SK-N-SH (cell line): ENCODE data around the gene HOXC6. TPM values are rescaled to one million over a fixed set of nuclear protein-coding genes. Genes with fewer than 3 reads are reported as not detected.
A peak's percentile ranks its signal among the peaks of the same experiment; 100 is the strongest.

ENCODE experiments used
- CTCF ChIA-PET: fragments of 300-600, 350-600 bp; formaldehyde crosslinking; extraction: SDS; loops from one replicate; lab custom pipeline; 2021; lab: Yijun Ruan, JAX
- POLR2A ChIA-PET: fragments of 350-600 bp; sonication (Branson Sonifier 250); formaldehyde crosslinking; extraction: SDS; loops from one replicate; lab custom pipeline; 2020; ENCODE audit warnings: antibody characterized with exemption, inconsistent platforms; lab: Yijun Ruan, JAX
- DNase-seq: peaks from one replicate; pipeline ENCODE4 v3.0.0; 2012
- H2AFZ ChIP-seq: fragments of 200-600 bp; sonication (generic); 2 replicates; pipeline ENCODE4 v1.8.1; 2016; ENCODE audit warnings: antibody characterized with exemption, mild to moderate bottlenecking, low read depth
- H3F3A ChIP-seq: fragments of 200-600 bp; sonication (generic); replicated peaks from 2 replicates; pipeline ENCODE3; 2016; ENCODE audit warnings: antibody characterized with exemption, mild to moderate bottlenecking; ENCODE audit not compliant: insufficient read depth
- H3K27ac ChIP-seq, 2 experiments: fragments of 200-500 bp in 1 of 2; fragments of 200-600 bp in 1 of 2; sonication (Bioruptor generic) in 1 of 2; sonication (generic), shearing (Covaris generic) in 1 of 2; 2 replicates each; pipeline versions ENCODE4 v1.5.1 to v1.6.1; 2014 to 2016; ENCODE audit warnings: low read depth in 2 of 2, inconsistent platforms in 1 of 2, low read length in 1 of 2, mild to moderate bottlenecking in 1 of 2, mixed read lengths in 1 of 2
- H3K27me3 ChIP-seq: fragments of 200-600 bp; sonication (generic), shearing (Covaris generic); 2 replicates; pipeline ENCODE4 v1.6.1; 2016; ENCODE audit warnings: mixed run types; ENCODE audit not compliant: insufficient read depth
- H3K36me3 ChIP-seq, 2 experiments: fragments of 200-500 bp in 1 of 2; fragments of 200-600 bp in 1 of 2; sonication (Bioruptor generic) in 1 of 2; sonication (generic) in 1 of 2; replicated peaks in 1 of 2; 2 replicates each; pipeline versions ENCODE3 to v1.5.1; 2014 to 2016; ENCODE audit warnings: low read length in 1 of 2, mild to moderate bottlenecking in 1 of 2; ENCODE audit not compliant: insufficient read depth in 2 of 2, control insufficient read depth in 1 of 2
- H3K4me1 ChIP-seq, 2 experiments: fragments of 200-500 bp in 1 of 2; fragments of 200-600 bp in 1 of 2; sonication (Bioruptor generic) in 1 of 2; sonication (generic), shearing (Covaris generic) in 1 of 2; 2 replicates each; pipeline versions ENCODE4 v1.5.1 to v1.6.1; 2014 to 2016; ENCODE audit warnings: low read depth in 1 of 2, low read length in 1 of 2, mixed run types in 1 of 2; ENCODE audit not compliant: insufficient read depth in 2 of 2, control insufficient read depth in 1 of 2
- H3K4me2 ChIP-seq: fragments of 200-600 bp; sonication (generic), shearing (Covaris generic); 2 replicates; pipeline ENCODE4 v1.6.1; 2017; ENCODE audit warnings: mixed run types
- H3K4me3 ChIP-seq, 2 experiments: fragments of 200-500 bp in 1 of 2; fragments of 200-600 bp in 1 of 2; sonication (Bioruptor generic) in 1 of 2; sonication (generic), shearing (Covaris generic) in 1 of 2; 2 replicates each; pipeline versions ENCODE4 v1.5.1 to v1.8.1; 2014 to 2016; ENCODE audit warnings: low read depth in 2 of 2, inconsistent platforms in 1 of 2, low read length in 1 of 2, mild to moderate bottlenecking in 1 of 2, mixed read lengths in 1 of 2, moderate library complexity in 1 of 2
- H3K79me2 ChIP-seq: fragments of 200-600 bp; sonication (generic); 2 replicates; pipeline ENCODE4 v1.8.1; 2017; ENCODE audit warnings: mild to moderate bottlenecking; ENCODE audit not compliant: insufficient read depth
- H3K9ac ChIP-seq: fragments of 200-600 bp; sonication (generic); 2 replicates; pipeline ENCODE4 v1.6.1; 2017; ENCODE audit warnings: mixed run types
- H3K9me2 ChIP-seq: fragments of 200-600 bp; sonication (generic); 2 replicates; pipeline ENCODE4 v1.6.1; 2017; ENCODE audit warnings: mixed run types
- H3K9me3 ChIP-seq: fragments of 200-600 bp; sonication (generic); 2 replicates; pipeline ENCODE4 v1.6.1; 2017; ENCODE audit warnings: mixed run types, mild to moderate bottlenecking, moderate library complexity
- H4K20me1 ChIP-seq: fragments of 200-600 bp; sonication (generic); 2 replicates; pipeline ENCODE4 v1.6.1; 2017; ENCODE audit warnings: mild to moderate bottlenecking, mixed run types; ENCODE audit not compliant: insufficient read depth
- CHD2 ChIP-seq: fragments of 150-350 bp; IDR thresholded peaks from 2 replicates; pipeline ENCODE4 v1.6.1; 2018; ENCODE audit warnings: low read length; ENCODE audit not compliant: partially characterized antibody
- FOSL2 ChIP-seq: IDR thresholded peaks from 2 replicates; pipeline ENCODE4 v1.4.0; 2012; ENCODE audit warnings: low read depth, mild to moderate bottlenecking, moderate library complexity, borderline replicate concordance
- IRF3 ChIP-seq: fragments of 150-350 bp; IDR thresholded peaks from 2 replicates; pipeline ENCODE4 v1.6.1; 2016; ENCODE audit warnings: mild to moderate bottlenecking, low read depth, low read length
- JUND ChIP-seq: IDR thresholded peaks from 2 replicates; pipeline ENCODE4 v1.4.0; 2012
- MXI1 ChIP-seq: IDR thresholded peaks from 2 replicates; pipeline ENCODE4 v1.6.1; 2012; ENCODE audit warnings: mild to moderate bottlenecking, low read depth, low read length, improper control_type of control experiment
- POLR2AphosphoS5 ChIP-seq: IDR thresholded peaks from 2 replicates; pipeline ENCODE4 v1.6.1; 2012; ENCODE audit warnings: low read depth, low read length
- RAD21 ChIP-seq: IDR thresholded peaks from 2 replicates; pipeline ENCODE4 v1.6.1; 2012; ENCODE audit warnings: mild to moderate bottlenecking, low read length
- RXRA ChIP-seq: IDR thresholded peaks from 2 replicates; pipeline ENCODE4 v1.4.0; 2012; ENCODE audit warnings: low read depth, mild to moderate bottlenecking, borderline replicate concordance
- SMC3 ChIP-seq: IDR thresholded peaks from 2 replicates; pipeline ENCODE4 v1.6.1; 2012; ENCODE audit warnings: low read depth, low read length, improper control_type of control experiment
- TEAD4 ChIP-seq: IDR thresholded peaks from 2 replicates; pipeline ENCODE4 v1.4.0; 2012; ENCODE audit warnings: mild to moderate bottlenecking, borderline replicate concordance; ENCODE audit not compliant: insufficient read depth
- WGBS: methylation state at CpG from one replicate; pipeline ENCODE4 v1.1.6; 2017; ENCODE audit warnings: low lambda C conversion rate; 5-methylcytosine and 5-hydroxymethylcytosine counted together
- polyA plus RNA-seq, 3 experiments: library from polyadenylated mRNA; depleted of rRNA; stranded (reverse); fragments of >200 nt; gene quantifications; 2 replicates each; pipeline ENCODE4 v1.2.3, GENCODE V29; 2012
- TF ChIP-seq, protein P1 (sequence below): fragments of 200-600 bp; sonication (generic); IDR thresholded peaks from 2 replicates; pipeline ENCODE4 v1.6.1; 2017; ENCODE audit warnings: antibody characterized with exemption, mild to moderate bottlenecking, moderate library complexity
- TF ChIP-seq, protein P2 (sequence below): IDR thresholded peaks from 2 replicates; pipeline ENCODE4 v1.4.0; 2012; ENCODE audit warnings: low read depth

Gene HOXC6
- polyA plus RNA-seq, 1 of the 3 experiments (the other 2 are of a cell fraction), result 9.1 TPM

GRCh38 chr12:53995378-53996239 is 32.6 kb upstream of the HOXC6 start:
- Histone ChIP-seq H3K27ac (no peak overlapping the region), H3K27me3 (peaks cover 69% of the 10 kb centered on the region)

GRCh38 chr12:53996240-53997203 is 31.7 kb upstream of the HOXC6 start:
- H3K79me2 ChIP-seq, result no peaks in the 10 kb centered on the region
- H3K9ac ChIP-seq, result no peak overlapping the region
- ChIA-PET POLR2A (no interaction called here), CTCF (interaction anchor here (0.6 to 24.5 kb wide), 7 partner anchors 9 to 218 kb away, joined by 4 to 568 read pairs (median 194); partner anchors contain the start of genes HOXC10, HOXC8 and SMUG1)
- no peaks in the 10 kb centered on the region for H3F3A ChIP-seq
- WGBS, result 90% methylated on average over 29 of the region's 29 CpGs
- TF ChIP-seq MXI1, result no peak
- TF ChIP-seq, protein P1, sequence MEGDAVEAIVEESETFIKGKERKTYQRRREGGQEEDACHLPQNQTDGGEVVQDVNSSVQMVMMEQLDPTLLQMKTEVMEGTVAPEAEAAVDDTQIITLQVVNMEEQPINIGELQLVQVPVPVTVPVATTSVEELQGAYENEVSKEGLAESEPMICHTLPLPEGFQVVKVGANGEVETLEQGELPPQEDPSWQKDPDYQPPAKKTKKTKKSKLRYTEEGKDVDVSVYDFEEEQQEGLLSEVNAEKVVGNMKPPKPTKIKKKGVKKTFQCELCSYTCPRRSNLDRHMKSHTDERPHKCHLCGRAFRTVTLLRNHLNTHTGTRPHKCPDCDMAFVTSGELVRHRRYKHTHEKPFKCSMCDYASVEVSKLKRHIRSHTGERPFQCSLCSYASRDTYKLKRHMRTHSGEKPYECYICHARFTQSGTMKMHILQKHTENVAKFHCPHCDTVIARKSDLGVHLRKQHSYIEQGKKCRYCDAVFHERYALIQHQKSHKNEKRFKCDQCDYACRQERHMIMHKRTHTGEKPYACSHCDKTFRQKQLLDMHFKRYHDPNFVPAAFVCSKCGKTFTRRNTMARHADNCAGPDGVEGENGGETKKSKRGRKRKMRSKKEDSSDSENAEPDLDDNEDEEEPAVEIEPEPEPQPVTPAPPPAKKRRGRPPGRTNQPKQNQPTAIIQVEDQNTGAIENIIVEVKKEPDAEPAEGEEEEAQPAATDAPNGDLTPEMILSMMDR, result no peak
- TF ChIP-seq RAD21, result no peak
- no peak for TF ChIP-seq POLR2AphosphoS5
- no peak for TF ChIP-seq FOSL2
- TF ChIP-seq IRF3, result no peak
- no peak for TF ChIP-seq TEAD4
- TF ChIP-seq CHD2, result no peak
- TF ChIP-seq, protein P2, sequence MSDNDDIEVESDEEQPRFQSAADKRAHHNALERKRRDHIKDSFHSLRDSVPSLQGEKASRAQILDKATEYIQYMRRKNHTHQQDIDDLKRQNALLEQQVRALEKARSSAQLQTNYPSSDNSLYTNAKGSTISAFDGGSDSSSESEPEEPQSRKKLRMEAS, result no peak
- no peak for TF ChIP-seq RXRA
- no peaks in the 10 kb centered on the region for H3K9me2 ChIP-seq
- no peaks in the 10 kb centered on the region for H4K20me1 ChIP-seq
- no peaks in the 10 kb centered on the region for H3K36me3 ChIP-seq
- H2AFZ ChIP-seq, result no peak overlapping the region
- peaks cover 60% of the 10 kb centered on the region for H3K27me3 ChIP-seq
- H3K4me1 ChIP-seq, result peaks cover 0 to 16% of the 10 kb centered on the region in 2 experiments; a peak in 2 of 4 replicates
- H3K4me2 ChIP-seq, result no peak overlapping the region
- DNase-seq, result no peak
- H3K4me3 ChIP-seq, result peak overlapping the region in 1 of 2 experiments; percentile 2; a peak in 1 of 4 replicates
- H3K9me3 ChIP-seq, result no peaks in the 10 kb centered on the region
- no peak overlapping the region for H3K27ac ChIP-seq

More at GRCh38 chr12:53995378-53996239, 32.6 kb upstream of the HOXC6 start:
- Histone ChIP-seq H3K36me3 (no peaks in the 10 kb centered on the region), H3K9ac (peak overlapping the region; percentile 18; the same call in 1 of the 2 replicates), H3K4me3 (peak overlapping the region in 1 of 2 experiments; percentile 2; a peak in 2 of 4 replicates), H3K4me1 (peaks cover 0 to 9% of the 10 kb centered on the region in 2 experiments; a peak in 2 of 4 replicates), H3F3A (peaks cover 5% of the 10 kb centered on the region), H3K4me2 (peak overlapping the region; percentile 19; the same call in 1 of the 2 replicates), H3K9me3 (no peaks in the 10 kb centered on the region), H4K20me1 (no peaks in the 10 kb centered on the region), H2AFZ (no peak overlapping the region), H3K79me2 (no peaks in the 10 kb centered on the region), H3K9me2 (no peaks in the 10 kb centered on the region)
- 61% methylated on average over 33 of the region's 48 CpGs for WGBS
- ChIA-PET CTCF (interaction anchor here (12.5 to 24.5 kb wide), 4 partner anchors 9 to 219 kb away, joined by 188 to 568 read pairs (median 203); partner anchors contain the start of genes HOXC10 and SMUG1), POLR2A (no interaction called here)
- DNase-seq, result peak; percentile 60
- no peak for TF ChIP-seq JUND
- TF ChIP-seq, protein P1, result no peak
- no peak for TF ChIP-seq SMC3
- TF ChIP-seq TEAD4, result no peak
